DMS 273 treated with DMSO at 0.1 percent for 48 hours (cell line): ENCODE data around the gene TGFBR3L.
"Not testable (repeated sequence)": the region's sequence is repeated elsewhere in the genome, so short reads cannot be mapped to it uniquely, and the experiment has no call there.

ENCODE experiments used
- DNase-seq: peaks from one replicate; lab custom pipeline; 2025; lab: John Stamatoyannopoulos, UW

Gene TGFBR3L

DNA sequence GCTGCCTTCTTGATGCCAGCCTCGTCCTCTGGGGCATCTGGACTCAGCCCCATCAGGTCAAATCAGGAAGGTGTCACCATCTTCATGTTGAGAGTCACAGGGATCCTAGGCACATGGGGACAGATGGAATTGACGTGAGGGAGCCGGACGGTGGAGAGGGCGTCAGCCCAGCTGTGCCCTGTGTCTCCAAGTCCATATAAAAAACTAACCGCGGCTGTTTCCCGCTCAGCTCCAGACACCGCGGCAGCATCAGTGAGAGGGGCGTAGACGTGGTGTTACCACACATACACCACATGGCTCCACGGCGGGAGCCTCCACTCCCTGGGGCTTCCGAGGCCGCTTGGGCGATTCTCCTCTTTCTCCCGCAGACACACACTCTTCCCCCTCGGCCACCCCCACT, 34.8 kb upstream of the TGFBR3L start:
- peak; percentile 63 for DNase-seq

DNA sequence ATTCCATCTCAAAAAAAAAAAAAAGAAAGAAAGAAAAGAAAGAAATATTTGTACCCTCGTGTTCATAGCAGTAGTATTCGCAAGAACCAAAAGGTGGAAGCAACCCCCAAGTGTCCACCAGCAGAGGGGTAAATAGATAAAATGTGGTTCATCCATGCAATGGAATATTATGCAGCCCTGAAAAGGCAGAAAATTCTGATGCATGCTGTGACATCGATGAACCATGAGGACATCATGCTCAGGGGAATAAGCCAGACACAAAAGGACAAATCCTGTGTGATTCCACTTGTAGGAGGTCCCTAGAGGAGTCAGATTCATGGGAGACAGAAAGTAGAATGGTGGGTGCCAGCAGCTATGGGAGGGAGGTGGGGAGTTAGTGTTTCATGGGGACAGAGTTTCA, 32.7 kb upstream of the TGFBR3L start:
- no peak for DNase-seq

DNA sequence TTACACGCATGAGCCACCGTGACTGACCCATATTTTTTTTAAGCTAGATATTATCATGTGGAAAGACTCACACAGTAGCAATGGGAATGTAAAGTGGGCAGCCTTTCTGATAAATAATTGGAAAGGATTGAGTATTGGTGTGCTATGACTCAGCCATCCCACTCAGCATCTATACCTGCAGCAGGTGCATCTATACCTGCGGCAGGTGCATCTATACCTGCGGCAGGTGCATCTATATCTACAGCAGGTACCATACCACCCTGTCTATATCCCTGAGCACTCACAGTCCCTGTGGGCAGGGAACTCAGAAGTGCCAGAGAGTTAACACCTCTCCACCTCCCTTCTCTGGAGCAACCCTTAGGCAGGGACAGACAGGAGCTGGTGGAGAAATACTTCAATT, 31.5 kb upstream of the TGFBR3L start:
- no peak for DNase-seq

DNA sequence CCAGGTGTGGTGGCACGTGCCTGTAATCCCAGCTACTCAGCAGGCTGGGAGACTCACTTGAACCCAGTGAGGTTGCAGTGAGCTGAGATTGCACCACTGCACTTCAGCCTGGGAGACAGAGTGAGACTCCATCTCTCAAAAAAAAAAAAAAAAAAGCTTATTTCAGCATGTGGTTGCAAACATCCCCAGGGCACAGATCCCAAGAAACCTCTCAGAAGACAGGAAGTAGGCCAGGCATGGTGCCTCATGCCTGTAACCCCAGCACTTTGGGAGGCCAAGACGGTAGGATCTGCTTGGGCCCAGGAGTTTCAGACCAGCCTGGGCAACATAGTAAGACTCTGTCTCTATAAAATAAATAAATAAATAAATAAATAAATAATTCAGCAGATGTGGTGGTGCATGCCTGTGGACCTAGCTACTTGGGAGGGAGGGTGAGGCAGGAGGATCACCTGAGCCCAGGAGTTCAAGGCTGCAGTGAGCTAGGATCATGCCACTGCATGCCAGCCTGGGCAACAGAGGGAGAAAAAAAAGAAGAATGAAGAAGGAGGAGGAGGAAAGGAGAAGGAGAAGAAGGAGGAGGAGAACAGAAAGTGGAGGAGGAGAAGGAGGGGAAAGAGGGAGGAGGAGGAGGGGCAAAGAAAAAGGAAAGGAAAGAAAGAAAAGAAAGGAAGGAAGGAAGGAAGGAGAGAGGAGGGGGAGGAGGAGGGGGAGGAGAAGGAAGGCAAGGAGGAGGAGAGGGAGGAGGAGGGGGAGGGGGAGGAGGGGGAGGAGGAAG, 30.6 kb upstream of the TGFBR3L start:
- no peak for DNase-seq

DNA sequence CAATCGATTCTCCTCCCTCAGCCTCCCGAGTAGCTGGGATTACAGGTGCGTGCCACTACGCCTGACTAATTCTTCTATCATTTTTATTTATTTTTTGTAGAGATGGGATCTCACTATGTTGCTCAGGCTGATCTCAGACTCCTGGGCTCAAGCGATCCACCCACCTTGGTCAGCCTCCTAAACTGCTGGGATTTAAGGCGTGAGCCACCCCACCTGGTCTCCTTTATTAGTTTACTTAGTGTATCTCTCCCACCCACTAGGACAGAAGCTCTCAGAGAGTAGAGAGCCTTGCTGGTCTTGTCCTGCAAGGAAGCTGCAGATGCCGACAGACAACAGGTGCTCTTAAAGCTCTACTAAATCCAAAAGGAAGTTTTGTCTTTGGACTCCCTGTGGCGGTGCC, 28.8 kb upstream of the TGFBR3L start:
- DNase-seq = no peak

DNA sequence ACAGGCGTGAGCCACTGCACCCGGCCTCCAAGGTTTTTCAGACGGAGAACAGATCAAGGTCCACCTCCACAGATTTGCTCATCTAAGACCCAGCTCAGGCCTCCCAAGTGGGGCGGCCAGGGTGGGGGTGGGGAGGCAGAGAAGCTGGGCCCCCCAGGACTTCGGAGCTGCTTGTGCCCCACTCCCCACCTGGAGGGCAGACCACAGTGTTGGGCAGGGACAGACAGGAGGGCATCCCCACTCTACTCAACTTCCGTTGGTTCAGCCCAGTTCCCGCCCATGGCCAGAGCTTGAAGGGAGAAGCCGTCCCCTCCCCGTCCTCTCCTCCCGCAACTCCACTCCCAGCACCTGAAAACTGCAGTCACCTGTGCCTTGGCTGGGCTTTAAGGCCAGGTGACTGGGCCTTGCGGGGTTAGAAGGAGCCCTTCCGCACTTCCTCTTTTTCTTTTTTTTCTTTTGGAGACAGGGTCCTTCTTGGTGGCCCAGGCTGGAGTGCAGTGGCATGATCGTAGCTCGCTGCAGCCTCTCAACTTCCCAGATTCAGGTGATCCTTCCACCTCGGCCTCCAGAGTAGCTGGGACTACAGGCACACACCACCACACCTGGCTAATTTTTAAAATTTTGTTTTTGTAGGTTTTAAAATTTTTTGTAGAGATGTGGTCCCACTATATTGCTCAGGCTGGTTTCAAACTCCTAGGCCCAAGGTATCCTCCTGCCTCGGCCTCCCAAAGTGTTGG, 27.1 kb upstream of the TGFBR3L start:
- DNase-seq = no peak

DNA sequence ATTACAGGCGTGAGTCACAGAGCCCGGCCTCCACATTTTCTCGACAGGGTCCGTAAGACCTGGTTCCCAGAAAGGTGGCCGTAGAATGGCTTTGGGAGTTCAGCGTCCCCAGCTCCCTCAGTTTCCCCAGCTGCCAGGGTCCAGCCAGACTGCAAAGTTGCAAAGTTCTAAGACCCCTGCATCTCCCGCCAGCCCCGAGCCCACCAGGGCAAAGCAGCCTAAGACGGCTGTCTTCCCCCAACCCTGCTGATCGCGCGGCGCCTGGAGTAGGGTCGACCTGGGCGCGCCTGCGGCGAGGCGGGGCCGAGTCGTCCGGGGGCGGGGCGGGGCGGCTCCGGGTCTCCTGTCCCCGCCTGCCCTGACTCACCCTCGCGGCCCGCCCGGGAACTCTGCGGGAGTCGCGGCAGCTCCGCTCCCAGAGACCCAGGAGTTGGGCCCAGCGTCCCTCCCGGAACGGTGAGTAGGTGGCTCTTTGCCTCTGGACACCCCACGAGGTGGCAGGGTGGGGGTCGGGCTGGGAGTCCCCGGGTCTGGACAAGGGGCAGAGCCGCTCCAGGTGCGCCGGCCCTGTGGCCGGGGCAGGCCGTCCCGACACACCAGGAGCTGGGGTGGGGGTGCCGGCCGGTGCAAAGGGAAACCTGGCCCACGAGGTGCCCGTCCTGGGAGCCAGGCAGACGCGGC, 26.3 kb upstream of the TGFBR3L start, which contains the start of gene LRRC8E:
Gene LRRC8E, plus strand, starts transcription at position 366 of the 681 bp plus-strand sequence. CDS start 7,094 bp downstream, outside the sequence.
- no peak for DNase-seq

DNA sequence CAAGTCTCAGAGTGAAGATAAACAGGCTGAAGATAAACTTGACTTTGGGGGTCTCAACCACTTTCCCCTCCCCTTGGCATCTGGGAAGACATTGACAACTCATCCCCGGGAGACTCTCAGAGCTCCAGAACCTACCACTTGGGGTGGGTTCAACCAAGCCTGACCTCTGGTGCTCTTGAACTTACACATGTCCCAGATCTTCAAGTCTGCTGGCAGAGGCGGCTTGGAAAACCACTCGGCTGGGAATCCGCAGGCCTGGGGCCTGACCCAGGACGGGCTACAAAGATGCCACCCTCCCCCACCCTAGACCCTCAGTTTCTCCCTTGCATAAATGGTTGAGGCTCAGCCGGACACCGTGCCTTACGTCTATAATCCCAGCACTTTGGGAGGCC, 25.8 kb upstream of the TGFBR3L start:
- no peak for DNase-seq

DNA sequence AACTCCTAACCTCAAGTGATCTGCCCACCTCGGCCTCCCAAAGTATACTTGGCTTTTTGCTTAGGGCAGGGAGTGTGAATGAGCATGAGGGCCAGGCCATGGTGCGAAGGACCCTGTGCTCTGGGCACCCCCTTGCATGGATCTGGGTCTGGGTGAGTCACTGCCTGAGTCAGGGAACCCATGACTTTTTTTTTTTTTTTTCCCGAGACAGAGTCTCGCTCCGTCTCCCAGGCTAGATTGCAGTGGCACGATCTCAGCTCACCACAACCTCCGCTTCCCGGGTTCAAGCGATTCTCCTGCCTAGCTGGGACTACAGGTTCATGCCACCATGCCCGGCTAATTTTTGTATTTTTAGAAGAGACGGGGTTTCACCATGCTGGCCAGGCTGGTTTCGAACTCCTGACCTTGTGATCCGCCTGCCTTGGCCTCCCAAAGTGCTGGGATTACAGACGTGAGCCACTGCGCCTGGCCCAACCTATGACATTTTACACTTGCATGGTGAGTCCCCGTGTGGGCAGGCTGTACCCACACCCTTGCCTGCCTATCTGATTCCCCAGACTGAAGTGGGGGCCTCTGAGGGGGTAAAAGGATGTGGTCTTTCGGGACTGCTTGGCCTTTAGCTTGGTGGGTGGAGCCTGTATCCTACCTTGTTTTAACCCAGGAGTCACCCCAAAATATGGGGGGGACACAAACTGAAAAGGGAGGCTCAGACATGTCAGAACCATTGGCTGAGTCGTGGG, 21.1 kb upstream of the TGFBR3L start:
- not testable (repeated sequence) for DNase-seq

DNA sequence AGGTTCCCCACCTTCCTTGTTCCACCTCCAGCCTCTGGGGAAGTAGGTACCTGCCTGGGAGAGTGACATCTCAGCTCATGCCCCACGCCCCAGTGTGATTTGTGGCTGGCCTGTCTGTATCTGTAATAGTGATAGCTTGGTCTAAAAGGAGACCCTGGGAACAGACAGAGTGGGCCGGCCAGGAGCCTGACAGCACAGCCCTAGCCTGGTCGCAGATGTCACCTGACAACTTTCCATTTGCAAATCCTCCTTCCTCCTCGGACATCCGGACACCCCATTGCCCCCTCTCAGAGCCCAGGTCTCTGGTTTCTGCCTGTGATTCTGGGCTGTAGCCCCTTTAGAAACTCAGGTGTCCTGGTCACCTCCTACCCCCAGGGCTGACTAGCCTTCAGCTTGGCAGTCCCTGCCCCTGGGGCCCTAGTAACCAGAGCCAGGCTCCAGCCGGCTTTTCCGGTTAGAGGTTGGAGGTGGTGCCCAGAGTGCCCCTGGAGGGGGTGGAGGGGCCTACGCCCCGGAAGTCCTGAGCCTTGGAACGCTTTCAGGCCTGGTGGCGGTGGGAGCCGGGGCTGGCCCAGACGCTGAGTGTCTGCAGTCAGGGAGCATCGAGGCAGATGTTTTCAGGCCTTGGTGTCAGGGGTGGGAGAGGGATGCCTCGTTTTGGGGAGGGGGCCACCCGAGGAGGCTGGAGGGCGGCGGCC, 19.9 kb upstream of the TGFBR3L start:
- DNase-seq = no peak

DNA sequence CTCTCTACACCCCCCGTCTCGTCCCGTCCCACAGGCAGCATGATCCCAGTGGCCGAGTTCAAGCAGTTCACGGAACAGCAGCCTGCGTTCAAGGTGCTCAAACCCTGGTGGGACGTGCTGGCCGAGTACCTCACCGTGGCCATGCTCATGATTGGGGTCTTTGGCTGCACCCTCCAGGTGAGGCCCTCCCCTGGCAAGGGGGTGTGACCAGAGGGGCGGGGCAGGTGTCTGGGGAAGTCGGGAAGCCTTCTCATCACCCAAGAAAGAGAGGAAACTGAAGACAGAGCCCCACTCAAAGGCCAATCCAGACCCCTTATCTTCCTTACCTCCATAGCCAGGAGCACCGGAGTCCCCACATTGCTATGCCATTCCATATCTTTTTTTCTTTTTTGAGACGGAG, 19.1 kb upstream of the TGFBR3L start:
- DNase-seq = no peak

DNA sequence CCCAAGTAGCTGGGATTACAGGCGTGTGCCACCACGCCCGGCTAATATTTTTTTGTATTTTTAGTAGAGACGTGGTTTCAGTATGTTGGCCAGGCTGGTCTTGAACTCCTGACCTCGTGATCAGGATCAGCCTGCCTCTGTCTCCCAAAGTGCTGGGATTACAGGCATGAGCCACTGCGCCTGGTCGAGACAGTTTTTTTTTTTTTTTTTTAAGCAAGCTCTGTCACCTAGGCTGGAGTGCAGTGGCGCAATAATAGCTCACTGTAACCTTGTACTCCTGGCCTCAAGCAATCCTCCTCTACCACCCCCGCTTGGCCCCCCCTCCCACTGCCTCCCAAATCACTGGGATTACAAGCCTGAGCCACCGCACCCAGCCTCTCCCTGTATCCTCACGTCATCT, 17.3 kb upstream of the TGFBR3L start:
- DNase-seq = no peak

DNA sequence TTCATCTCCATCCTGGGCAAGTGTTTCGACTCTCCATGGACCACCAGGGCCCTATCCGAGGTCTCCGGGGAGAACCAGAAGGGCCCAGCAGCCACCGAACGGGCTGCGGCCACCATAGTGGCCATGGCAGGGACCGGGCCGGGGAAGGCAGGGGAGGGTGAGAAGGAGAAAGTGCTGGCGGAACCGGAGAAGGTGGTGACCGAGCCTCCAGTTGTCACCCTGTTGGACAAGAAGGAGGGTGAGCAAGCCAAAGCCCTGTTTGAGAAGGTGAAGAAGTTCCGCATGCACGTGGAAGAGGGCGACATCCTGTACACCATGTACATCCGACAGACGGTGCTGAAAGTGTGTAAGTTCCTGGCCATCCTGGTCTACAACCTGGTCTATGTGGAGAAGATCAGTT, 15.7 kb upstream of the TGFBR3L start:
- DNase-seq = no peak

DNA sequence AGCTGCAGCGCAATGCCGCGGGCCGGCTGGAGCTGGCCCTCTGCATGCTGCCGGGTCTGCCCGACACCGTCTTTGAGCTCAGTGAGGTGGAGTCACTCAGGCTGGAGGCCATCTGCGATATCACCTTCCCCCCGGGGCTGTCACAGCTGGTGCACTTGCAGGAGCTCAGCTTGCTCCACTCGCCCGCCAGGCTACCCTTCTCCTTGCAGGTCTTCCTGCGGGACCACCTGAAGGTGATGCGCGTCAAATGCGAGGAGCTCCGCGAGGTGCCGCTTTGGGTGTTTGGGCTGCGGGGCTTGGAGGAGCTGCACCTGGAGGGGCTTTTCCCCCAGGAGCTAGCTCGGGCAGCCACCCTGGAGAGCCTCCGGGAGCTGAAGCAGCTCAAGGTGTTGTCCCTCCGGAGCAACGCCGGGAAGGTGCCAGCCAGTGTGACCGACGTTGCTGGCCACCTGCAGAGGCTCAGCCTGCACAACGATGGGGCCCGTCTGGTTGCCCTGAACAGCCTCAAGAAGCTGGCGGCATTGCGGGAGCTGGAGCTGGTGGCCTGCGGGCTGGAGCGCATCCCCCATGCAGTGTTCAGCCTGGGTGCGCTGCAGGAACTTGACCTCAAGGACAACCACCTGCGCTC, 14.8 kb upstream of the TGFBR3L start:
- DNase-seq = no peak

DNA sequence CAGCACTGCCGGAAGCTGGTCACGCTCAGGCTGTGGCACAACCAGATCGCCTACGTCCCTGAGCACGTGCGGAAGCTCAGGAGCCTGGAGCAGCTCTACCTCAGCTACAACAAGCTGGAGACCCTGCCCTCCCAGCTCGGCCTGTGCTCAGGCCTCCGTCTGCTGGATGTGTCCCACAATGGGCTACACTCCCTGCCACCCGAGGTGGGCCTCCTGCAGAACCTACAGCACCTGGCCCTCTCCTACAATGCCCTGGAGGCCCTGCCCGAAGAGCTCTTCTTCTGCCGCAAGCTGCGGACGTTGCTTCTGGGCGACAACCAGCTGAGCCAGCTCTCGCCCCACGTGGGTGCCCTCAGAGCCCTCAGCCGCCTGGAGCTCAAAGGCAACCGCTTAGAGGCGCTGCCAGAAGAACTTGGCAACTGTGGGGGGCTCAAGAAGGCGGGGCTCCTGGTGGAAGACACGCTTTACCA, 14.2 kb upstream of the TGFBR3L start:
- no peak for DNase-seq

DNA sequence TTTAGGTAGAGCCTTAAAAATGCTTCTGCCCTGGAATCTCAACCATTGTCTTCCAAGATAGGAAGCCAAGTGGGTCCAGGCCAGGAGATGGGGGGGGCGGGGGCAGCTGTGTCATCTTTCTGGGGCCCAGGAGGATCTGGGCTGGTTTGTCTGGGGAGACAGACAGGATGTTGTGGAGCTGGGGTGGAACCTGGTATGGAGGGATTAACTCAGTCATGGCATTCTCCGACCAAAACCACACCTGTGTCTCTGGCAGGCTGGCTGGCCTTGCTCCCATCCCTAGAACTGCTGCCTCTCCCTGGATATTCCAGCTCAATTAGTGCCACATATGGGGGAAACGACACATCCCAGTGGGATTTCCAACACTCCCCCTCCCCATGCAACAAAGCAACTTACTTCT, 13.7 kb upstream of the TGFBR3L start:
- DNase-seq = no peak

DNA sequence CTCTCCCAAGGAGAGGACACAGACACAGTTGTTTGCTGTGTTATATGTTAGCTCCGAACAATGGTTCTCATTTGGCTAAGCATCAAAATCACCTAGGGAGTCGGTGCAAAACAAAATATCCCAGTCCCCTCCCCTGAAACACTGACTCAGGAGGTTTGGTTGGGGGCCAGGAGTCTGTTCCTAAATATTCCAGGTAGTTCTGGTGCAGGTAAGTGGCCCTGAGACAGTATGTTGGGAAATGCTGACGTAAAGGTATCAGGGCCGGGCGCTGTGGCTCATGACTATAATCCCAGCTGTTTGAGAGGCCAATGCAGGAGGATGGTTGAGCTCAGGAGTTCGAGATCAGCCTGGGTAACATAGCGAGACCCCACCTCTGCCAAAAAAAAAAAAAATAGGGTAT, 13.3 kb upstream of the TGFBR3L start:
- DNase-seq = no peak

DNA sequence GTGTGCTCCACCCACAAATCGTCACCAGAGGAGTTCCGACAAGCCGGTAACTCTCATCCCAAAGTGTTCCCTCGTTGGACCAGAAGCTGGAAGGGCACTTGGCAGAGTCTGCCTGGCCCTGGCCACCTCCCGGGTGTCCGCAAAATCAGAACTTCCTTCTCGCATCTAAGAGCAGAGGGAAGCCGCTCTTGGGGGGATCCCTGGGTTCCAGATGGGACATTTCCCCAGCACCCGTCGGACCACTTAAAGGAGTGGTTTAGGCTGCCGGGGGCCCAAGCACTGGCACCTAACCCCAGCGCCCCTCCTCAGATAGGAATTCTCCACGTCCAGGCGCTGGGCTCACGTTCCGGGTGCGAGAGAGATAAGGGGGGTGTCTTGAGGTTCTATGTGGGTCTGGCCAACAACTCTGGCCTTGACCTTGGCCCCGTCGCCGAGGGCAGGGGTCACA, 11.8 kb upstream of the TGFBR3L start:
- no peak for DNase-seq

DNA sequence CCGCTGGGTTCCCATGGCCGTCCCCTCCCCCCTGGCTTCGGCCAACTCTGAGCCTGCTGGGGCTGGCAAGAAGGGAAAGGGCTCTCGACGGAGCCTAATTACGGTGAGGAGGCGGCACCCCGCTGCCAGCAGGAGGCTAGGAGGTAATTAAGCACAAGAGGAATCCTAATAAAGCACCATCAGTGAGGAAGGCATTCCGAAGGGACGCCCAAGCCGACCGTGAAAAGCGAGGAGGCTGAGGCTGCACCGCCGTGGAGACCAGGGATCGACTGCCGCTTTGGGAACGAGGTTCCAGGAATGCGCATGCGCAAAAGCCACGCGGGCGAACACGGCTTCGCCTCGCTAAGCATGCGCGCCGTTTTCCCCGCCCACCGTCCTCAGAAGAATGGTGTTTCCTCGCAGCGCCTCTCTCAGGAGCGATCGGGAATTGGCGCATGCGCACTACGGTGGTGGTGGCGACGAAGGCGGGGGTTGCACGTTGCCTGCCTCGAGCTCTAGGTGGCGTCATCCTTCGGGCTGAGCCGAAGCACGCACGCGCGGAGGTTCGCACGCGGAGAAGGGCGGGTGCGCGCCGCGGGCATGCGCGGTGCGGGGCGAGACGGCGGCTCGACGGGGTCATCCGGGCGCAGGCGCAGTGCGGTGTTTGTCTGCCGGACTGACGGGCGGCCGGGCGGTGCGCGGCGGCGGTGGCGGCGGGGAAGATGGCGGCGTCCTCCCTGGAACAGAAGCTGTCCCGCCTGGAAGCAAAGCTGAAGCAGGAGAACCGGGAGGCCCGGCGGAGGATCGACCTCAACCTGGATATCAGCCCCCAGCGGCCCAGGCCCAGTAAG, 11.2 kb upstream of the TGFBR3L start, which contains the start of gene MAP2K7:
Gene MAP2K7, plus strand, starts transcription at position 634 of the 830 bp plus-strand sequence. Its CDS starts 68 bp downstream, at position 702.
- peak; percentile 97 for DNase-seq
